ENCODE results near the gene PAPOLB.

DNA sequence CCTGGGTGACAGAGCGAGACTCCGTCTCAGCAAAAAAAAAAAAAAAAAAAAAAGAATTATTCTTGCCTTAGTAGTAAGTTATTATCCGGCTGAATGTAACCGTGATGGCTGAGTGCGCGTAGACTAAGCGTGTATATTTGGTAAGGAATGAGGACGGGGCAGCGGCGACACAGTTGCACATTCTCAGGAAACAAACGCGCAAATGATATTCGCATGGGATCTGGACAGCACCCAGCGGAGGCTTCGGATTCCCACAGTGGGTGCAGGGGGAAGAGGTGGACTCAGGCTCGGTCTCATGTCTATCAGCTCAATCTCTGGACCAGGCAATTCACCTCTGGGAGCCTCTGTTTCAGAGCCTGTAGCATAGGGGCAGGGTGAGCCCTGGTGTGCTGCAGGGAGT lies 29.1 kb downstream of the PAPOLB start:
- TF ChIP-seq, protein P1, sequence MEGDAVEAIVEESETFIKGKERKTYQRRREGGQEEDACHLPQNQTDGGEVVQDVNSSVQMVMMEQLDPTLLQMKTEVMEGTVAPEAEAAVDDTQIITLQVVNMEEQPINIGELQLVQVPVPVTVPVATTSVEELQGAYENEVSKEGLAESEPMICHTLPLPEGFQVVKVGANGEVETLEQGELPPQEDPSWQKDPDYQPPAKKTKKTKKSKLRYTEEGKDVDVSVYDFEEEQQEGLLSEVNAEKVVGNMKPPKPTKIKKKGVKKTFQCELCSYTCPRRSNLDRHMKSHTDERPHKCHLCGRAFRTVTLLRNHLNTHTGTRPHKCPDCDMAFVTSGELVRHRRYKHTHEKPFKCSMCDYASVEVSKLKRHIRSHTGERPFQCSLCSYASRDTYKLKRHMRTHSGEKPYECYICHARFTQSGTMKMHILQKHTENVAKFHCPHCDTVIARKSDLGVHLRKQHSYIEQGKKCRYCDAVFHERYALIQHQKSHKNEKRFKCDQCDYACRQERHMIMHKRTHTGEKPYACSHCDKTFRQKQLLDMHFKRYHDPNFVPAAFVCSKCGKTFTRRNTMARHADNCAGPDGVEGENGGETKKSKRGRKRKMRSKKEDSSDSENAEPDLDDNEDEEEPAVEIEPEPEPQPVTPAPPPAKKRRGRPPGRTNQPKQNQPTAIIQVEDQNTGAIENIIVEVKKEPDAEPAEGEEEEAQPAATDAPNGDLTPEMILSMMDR (IDR thresholded peaks at IDR 0.05): no peak
- TF ChIP-seq POLR2AphosphoS5 (IDR thresholded peaks at IDR 0.05): no peak
- TF ChIP-seq EP300 (IDR thresholded peaks at IDR 0.05): no peak
